ENCODE measurements around the gene AP3D1. TPM values are rescaled to one million over a fixed set of nuclear protein-coding genes. Genes with fewer than 3 reads are reported as not detected.
"Not testable (repeated sequence)": the region's sequence is repeated elsewhere in the genome, so short reads cannot be mapped to it uniquely, and the experiment has no call there.

AP3D1 gene
- total RNA-seq, 1 donor from 2014 or later: 114 TPM

- no peak for DNase-seq (ENCODE audit: low read depth)
These were observed 38.6 kb downstream of the AP3D1 start for GRCh38 chr19:2112516-2113320.

- no peak for DNase-seq (ENCODE audit: low read depth)
These were observed 39.5 kb downstream of the AP3D1 start for GRCh38 chr19:2111886-2112285.

GRCh38 chr19:2111425-2111824 lies 39.9 kb downstream of the AP3D1 start:
- DNase-seq (ENCODE audit: low read depth): no peak

GRCh38 chr19:2110822-2111221 lies 40.5 kb downstream of the AP3D1 start:
- no peak for DNase-seq (ENCODE audit: low read depth)

- no peak for DNase-seq (ENCODE audit: low read depth)
These were observed 42.1 kb downstream of the AP3D1 start for GRCh38 chr19:2109046-2109864.

- DNase-seq (ENCODE audit: low read depth): no peak
These were observed 42.9 kb downstream of the AP3D1 start for GRCh38 chr19:2108251-2109016.

GRCh38 chr19:2103045-2103707 lies 48.2 kb downstream of the AP3D1 start:
- no peak for DNase-seq (ENCODE audit: low read depth)

GRCh38 chr19:2101417-2102335 lies 49.7 kb downstream of the AP3D1 start:
- DNase-seq (ENCODE audit: low read depth): no peak

- DNase-seq (ENCODE audit: low read depth): no peak
These were observed 50.7 kb downstream of the AP3D1 start for GRCh38 chr19:2100719-2101061.

- no peak for DNase-seq (ENCODE audit: low read depth)
These were observed 51.2 kb downstream of the AP3D1 start for GRCh38 chr19:2099937-2100718.

- no peak for DNase-seq (ENCODE audit: low read depth)
These were observed 52.3 kb downstream of the AP3D1 start for GRCh38 chr19:2099054-2099501.

GRCh38 chr19:2097886-2098327 lies 53.5 kb downstream of the AP3D1 start:
- no peak for DNase-seq (ENCODE audit: low read depth)

GRCh38 chr19:2097203-2097885 lies 54.0 kb downstream of the AP3D1 start:
- no peak for DNase-seq (ENCODE audit: low read depth)

- DNase-seq (ENCODE audit: low read depth): peak; percentile 96
These were observed 54.7 kb downstream of the AP3D1 start, which contains the start of gene IZUMO4 for GRCh38 chr19:2096480-2097202. Gene IZUMO4, plus strand, starts transcription at chr19:2096915. Its CDS starts 31 bp downstream, at chr19:2096946.

- DNase-seq (ENCODE audit: low read depth): peak; percentile 93
These were observed 55.3 kb downstream of the AP3D1 start, which contains the start of gene MOB3A for GRCh38 chr19:2096034-2096479. Gene MOB3A, minus strand, starts transcription at chr19:2096326. Its CDS starts 17,766 bp downstream, at chr19:2078560.

GRCh38 chr19:2091926-2092525 lies 59.3 kb downstream of the AP3D1 start:
- not testable (repeated sequence) for DNase-seq (ENCODE audit: low read depth)

GRCh38 chr19:2089727-2090053 lies 61.7 kb downstream of the AP3D1 start:
- DNase-seq (ENCODE audit: low read depth): no peak

Data from myocyte (in vitro differentiated cells).